K562 (cell line): Measurements from ENCODE around the gene OLIG1. TPM values are rescaled to one million over a fixed set of nuclear protein-coding genes. Genes with fewer than 3 reads are reported as not detected.

Experiments used
- ATAC-seq: fragments of 200-7000 bp; cut with Tn5 transposase; 3 replicates; pipeline ENCODE4 v1.9.1; 2020; ENCODE audit warnings: moderate library complexity
- BruUV-seq: library from RNA; stranded (reverse); fragments of 400-500 nt; replicated peaks from 2 replicates; lab custom pipeline; 2021; lab: Mats Ljungman, UMichigan
- CTCF ChIA-PET: fragments of 300-600 bp; formaldehyde crosslinking; extraction: SDS; loops from one replicate; lab custom pipeline; 2021; ENCODE audit warnings: low intra/inter-chr PET ratio; lab: Yijun Ruan, JAX
- POLR2A ChIA-PET: fragments of 300-600, 350-650 bp; sonication (Branson Sonifier 250); formaldehyde crosslinking; extraction: SDS; loops from one replicate; lab custom pipeline; 2021; ENCODE audit warnings: antibody characterized with exemption, inconsistent platforms; lab: Yijun Ruan, JAX
- DNase-seq, 4 experiments: peaks; one replicate each; pipeline versions ENCODE4 v3.0.0 to v3.0.0-alpha.2; 2011 to 2018; ENCODE audit warnings: low spot score in 3 of 4, mixed read lengths in 3 of 4; ENCODE audit errors: extremely low read depth in 1 of 4
- FAIRE-seq: peaks from 2 replicates; lab custom pipeline; 2011; peaks lifted over from hg19 to GRCh38; lab: Jason Lieb, UNC
- H2AFZ ChIP-seq: 2 replicates; pipeline ENCODE4 v1.6.0; 2011; ENCODE audit warnings: low read depth, low read length, control low read depth, inconsistent platforms
- H3K27ac ChIP-seq: fragments of 200-600 bp; 3 replicates; pipeline ENCODE4 v1.8.0; 2011; ENCODE audit warnings: low read depth, mild to moderate bottlenecking, control low read depth, inconsistent platforms, low read length, moderate library complexity, mixed read lengths; ENCODE audit errors: extremely low read depth
- H3K27me3 ChIP-seq, 2 experiments: fragments of 300-600 bp in 1 of 2; 2 replicates in 1 of 2; 3 replicates in 1 of 2; pipeline versions ENCODE4 v1.6.0 to v1.8.0; 2011; ENCODE audit warnings: inconsistent platforms in 2 of 2, low read length in 2 of 2, mild to moderate bottlenecking in 1 of 2, mixed read lengths in 1 of 2, moderate library complexity in 1 of 2; ENCODE audit not compliant: control insufficient read depth in 2 of 2, insufficient read depth in 2 of 2
- H3K36me3 ChIP-seq: fragments of 300-600 bp; 3 replicates; pipeline ENCODE4 v1.8.0; 2011; ENCODE audit warnings: mild to moderate bottlenecking, low read length, inconsistent platforms; ENCODE audit not compliant: control insufficient read depth, insufficient read depth
- H3K4me1 ChIP-seq, 2 experiments: fragments of 200-600 bp in 1 of 2; replicated peaks in 1 of 2; 2 replicates in 1 of 2; 3 replicates in 1 of 2; pipeline versions ENCODE4 v1.5.1 to v1.8.0; 2011; ENCODE audit warnings: inconsistent platforms in 2 of 2, low read length in 2 of 2, mild to moderate bottlenecking in 1 of 2, mixed read lengths in 1 of 2, moderate library complexity in 1 of 2; ENCODE audit not compliant: control insufficient read depth in 2 of 2, insufficient read depth in 2 of 2
- H3K4me2 ChIP-seq: 2 replicates; pipeline ENCODE4 v1.6.1; 2011; ENCODE audit warnings: low read length, control low read depth, inconsistent platforms, mixed read lengths; ENCODE audit not compliant: insufficient read depth
- H3K4me3 ChIP-seq: fragments of 200-600 bp; sonication (generic), shearing (Covaris generic); 2 replicates; pipeline ENCODE4 v1.5.1; 2016; ENCODE audit warnings: control low read depth, inconsistent platforms
- H3K79me2 ChIP-seq: fragments of 200-600 bp; 3 replicates; pipeline ENCODE4 v1.8.0; 2011; ENCODE audit warnings: low read length, inconsistent platforms; ENCODE audit not compliant: control insufficient read depth, insufficient read depth
- H3K9ac ChIP-seq, 2 experiments: 2 replicates each; pipeline versions ENCODE4 v1.6.0 to v1.6.1; 2011; ENCODE audit warnings: low read depth in 2 of 2, low read length in 2 of 2, control low read depth in 1 of 2, inconsistent platforms in 1 of 2, mild to moderate bottlenecking in 1 of 2, mixed read lengths in 1 of 2; ENCODE audit not compliant: insufficient read depth in 1 of 2
- H3K9me1 ChIP-seq: one replicate; pipeline ENCODE4 v1.6.0; 2011; ENCODE audit warnings: inconsistent platforms, mild to moderate bottlenecking, low read length, moderate library complexity; ENCODE audit not compliant: control insufficient read depth, insufficient read depth
- H3K9me3 ChIP-seq: replicated peaks from 2 replicates; pipeline ENCODE4 v1.5.1; 2011; ENCODE audit warnings: low read depth, low read length, inconsistent platforms; ENCODE audit not compliant: control insufficient read depth, insufficient read depth
- H4K20me1 ChIP-seq: replicated peaks from 2 replicates; pipeline ENCODE4 v1.6.1; 2011; ENCODE audit warnings: low read length, inconsistent platforms, mixed read lengths; ENCODE audit not compliant: control insufficient read depth, insufficient read depth
- ETV6 ChIP-seq, 3 experiments: fragments of 150-350 bp in 1 of 3; sonication (generic) in 1 of 3; formaldehyde crosslinking in 1 of 3; IDR thresholded peaks; 2 replicates each; pipeline versions ENCODE4 v1.6.1 to v1.8.0; 2014 to 2022; ENCODE audit warnings: borderline replicate concordance in 2 of 3, low read depth in 2 of 3, antibody characterized with exemption in 1 of 3, low read length in 1 of 3, mild to moderate bottlenecking in 1 of 3, missing genetic modification reagents in 1 of 3
- HES1 ChIP-seq: fragments of 450-650 bp; IDR thresholded peaks from 2 replicates; pipeline ENCODE4 v1.6.1; 2016; ENCODE audit warnings: low read depth, mild to moderate bottlenecking, moderate library complexity
- POLR2A ChIP-seq: fragments of 450-650 bp; conservative IDR thresholded peaks from 2 replicates; pipeline ENCODE4 v1.6.1; 2016
- ZNF316 ChIP-seq: fragments of 450-650 bp; IDR thresholded peaks from 2 replicates; pipeline ENCODE4 v1.6.1; 2016
- ZNF766 ChIP-seq: fragments of 200-800 bp; sonication (Bioruptor generic); conservative IDR thresholded peaks from 2 replicates; pipeline ENCODE4 v1.6.1; 2016; ENCODE audit warnings: missing genetic modification characterization, missing compliant biosample characterization
- WGBS: fragments of 100-300 bp; shearing (Covaris generic); methylation state at CpG from one replicate; pipeline ENCODE4 v1.1.6; 2016; ENCODE audit warnings: low coverage, mixed read lengths; ENCODE audit not compliant: insufficient coverage; ENCODE audit errors: missing lambda C conversion rate; 5-methylcytosine and 5-hydroxymethylcytosine counted together
- in situ Hi-C: fragments of 300-500 bp; cut with MboI; formaldehyde crosslinking; loops from 4 replicates; pipeline ENCODE4 v1.15.0; 2018; ENCODE audit warnings: inconsistent platforms, mixed read lengths
- intact Hi-C: fragments of 100-400 bp; cut with micrococcal nuclease; formaldehyde crosslinking; loops from 2 replicates; pipeline ENCODE4 v1.14.2; 2022
- polyA plus RNA-seq, 8 experiments: library from polyadenylated mRNA; depleted of rRNA in 4 of 8; stranded (reverse) in 5 of 8; unstranded in 3 of 8; fragments of >200 nt; fragmentation: Nextera tagmentation in 2 of 8; fragmentation: Illumina TruSeq in 1 of 8; extraction: Ambion mirVana in 2 of 8; extraction: Trizol in 1 of 8; gene quantifications; 2 replicates each; pipeline versions ENCODE4 v1.2.1 to v1.2.3, GENCODE V29; 2011 to 2014; ENCODE audit warnings: inconsistent platforms in 1 of 8, missing spikeins in 1 of 8
- total RNA-seq, 7 experiments: library from RNA; depleted of rRNA in 6 of 7; stranded (reverse); fragments of >200 nt in 6 of 7; fragmentation: Illumina TruSeq in 2 of 7; extraction: Trizol in 2 of 7; gene quantifications; 2 replicates each; pipeline versions ENCODE4 v1.2.1 to v1.2.3, GENCODE V29; 2011 to 2021; ENCODE audit warnings: low replicate concordance in 1 of 7

OLIG1 gene
- total and polyA plus RNA-seq, 9 of the 15 experiments (the other 6 are each of a cell fraction or from before 2014, with no cell fraction given), result not detected

GRCh38 chr21:33046455-33046854, 23.5 kb upstream of the OLIG1 start:
- Histone ChIP-seq H3K27me3 (peaks cover 3 to 29% of the 10 kb centered on the region in 2 experiments; a peak in 4 of 5 replicates), H3K4me1 (no peaks in the 10 kb centered on the region), H3K4me3 (no peak overlapping the region), H3K9me3 (no peaks in the 10 kb centered on the region), H4K20me1 (no peaks in the 10 kb centered on the region), H3K9ac (no peak overlapping the region), H3K27ac (no peak overlapping the region), H3K36me3 (no peaks in the 10 kb centered on the region), H2AFZ (no peak overlapping the region), H3K4me2 (no peak overlapping the region), H3K79me2 (no peaks in the 10 kb centered on the region), H3K9me1 (no peaks in the 10 kb centered on the region)
- WGBS, result 5% methylated on average over 6 of the region's 8 CpGs
- no peak for ATAC-seq
- BruUV-seq, result no TSS peak
- intact Hi-C loops, result no loop called here
- POLR2A ChIA-PET, result no interaction called here
- CTCF ChIA-PET, result no interaction called here
- no peak for DNase-seq
- TF ChIP-seq HES1 (no peak), ZNF766 (CRISPR knock-in tag) (no peak), POLR2A (no peak)
- no peak for FAIRE-seq
- in situ Hi-C loops, result no loop called here

- H3K27ac ChIP-seq, result no peak overlapping the region
- DNase-seq (no peak), ATAC-seq (no peak), FAIRE-seq (no peak)
- 0% methylated on average over 5 of the region's 5 CpGs for WGBS
- H3K79me2 ChIP-seq, result no peaks in the 10 kb centered on the region
- no peaks in the 10 kb centered on the region for H3K9me1 ChIP-seq
- H3K9ac ChIP-seq, result no peak overlapping the region
- no peak overlapping the region for H3K4me2 ChIP-seq
- H2AFZ ChIP-seq, result no peak overlapping the region
- in situ Hi-C loops (no loop called here), intact Hi-C loops (no loop called here)
- TF ChIP-seq ZNF316 (0 out of 2 replicates have a peak, but pooled peaks have one; percentile 12), ETV6 (IDR thresholded peaks at IDR 0.05; ENCODE audit: borderline replicate concordance in 1 of 2, low read depth in 2 of 2, low read length in 1 of 2) (no peak), ETV6 (CRISPR knock-in tag; IDR thresholded peaks at IDR 0.05; ENCODE audit: borderline replicate concordance) (no peak)
- ChIA-PET POLR2A (no interaction called here), CTCF (no interaction called here)
- no peaks in the 10 kb centered on the region for H3K9me3 ChIP-seq
- peaks cover 5 to 33% of the 10 kb centered on the region in 2 experiments; a peak in 4 of 5 replicates for H3K27me3 ChIP-seq
- H3K4me3 ChIP-seq, result no peak overlapping the region
- BruUV-seq, result no TSS peak
- H4K20me1 ChIP-seq, result no peaks in the 10 kb centered on the region
- H3K4me1 ChIP-seq, result no peaks in the 10 kb centered on the region; a peak in 1 of 5 replicates
- H3K36me3 ChIP-seq, result no peaks in the 10 kb centered on the region
These were observed 22.7 kb upstream of the OLIG1 start for GRCh38 chr21:33047231-33047630.
